GM18861 (cell line): ENCODE data around the gene BNC2.

Experiments used
- ATAC-seq: cut with Tn5 transposase; IDR thresholded peaks from one replicate; pipeline ENCODE4 v1.9.1; 2021; ENCODE audit not compliant: unreplicated experiment

Gene BNC2

GRCh38 chr9:16612627-16613026, 257.8 kb downstream of the BNC2 start:
- ATAC-seq, result no peak

GRCh38 chr9:16611983-16612382, 258.5 kb downstream of the BNC2 start:
- ATAC-seq, result no peak

DNA sequence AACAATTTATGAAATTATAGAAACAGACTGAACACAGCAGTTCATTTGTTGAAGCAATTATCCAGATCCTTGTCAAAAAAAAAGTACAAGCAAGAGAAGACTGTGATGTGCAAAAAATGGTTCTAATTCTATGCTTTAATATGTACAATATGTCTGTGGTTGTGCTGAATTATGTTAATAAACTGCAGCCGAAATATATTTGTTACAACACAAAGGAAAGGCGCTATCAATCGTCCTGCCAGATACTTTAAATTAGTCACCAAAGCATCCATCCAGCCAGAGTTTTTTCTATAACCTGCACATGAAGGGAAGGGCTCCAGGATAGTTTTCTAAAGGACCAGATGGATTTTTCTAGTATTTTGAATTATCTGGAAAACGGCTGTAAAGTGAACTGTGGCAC, 259.5 kb downstream of the BNC2 start:
- no peak for ATAC-seq

GRCh38 chr9:16610538-16610937, 259.9 kb downstream of the BNC2 start:
- no peak for ATAC-seq

GRCh38 chr9:16608906-16609305, 261.6 kb downstream of the BNC2 start:
- ATAC-seq, result no peak

DNA sequence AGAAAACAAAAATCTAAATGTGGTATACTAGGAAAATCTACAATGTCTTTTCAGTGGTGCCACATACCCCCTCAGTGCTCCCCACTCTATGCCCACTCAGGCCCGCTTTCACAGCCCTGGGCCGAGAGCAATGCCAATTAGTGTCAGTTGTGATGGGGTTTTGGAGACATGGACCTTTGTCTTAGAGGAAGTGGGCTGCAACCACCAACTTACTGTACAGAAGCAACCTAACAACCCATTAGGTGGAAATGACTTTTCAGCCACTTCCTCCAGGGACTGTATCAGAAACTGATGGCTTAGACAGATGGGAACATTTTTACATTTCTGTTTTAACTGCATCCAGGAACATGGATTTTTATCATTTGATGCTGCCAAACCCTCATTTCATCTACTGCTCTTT, 268.0 kb downstream of the BNC2 start:
- no peak for ATAC-seq

- no peak for ATAC-seq
These were observed 268.5 kb downstream of the BNC2 start for GRCh38 chr9:16601991-16602390.

- no peak for ATAC-seq
These were observed 272.2 kb downstream of the BNC2 start for GRCh38 chr9:16598316-16598715.

DNA sequence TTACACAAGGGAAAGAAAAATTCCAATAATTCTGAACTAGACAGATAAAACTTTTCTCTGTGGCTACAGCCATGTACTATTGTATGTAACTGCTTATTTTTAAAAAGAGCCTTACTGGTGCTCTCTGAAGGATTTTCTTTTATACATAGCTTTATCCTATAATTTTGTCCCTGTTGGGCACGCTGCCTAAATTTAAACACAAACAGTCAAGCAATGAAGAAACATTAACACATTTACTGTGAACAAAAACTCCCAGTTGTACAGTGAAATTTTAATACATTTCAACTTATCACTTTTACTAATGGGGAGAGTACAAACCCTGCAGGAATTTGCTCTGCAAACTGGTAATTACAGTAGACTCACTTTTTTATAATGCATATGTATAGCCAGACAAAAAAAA, 273.3 kb downstream of the BNC2 start:
- no peak for ATAC-seq

- ATAC-seq, result no peak
These were observed 275.2 kb downstream of the BNC2 start for GRCh38 chr9:16595227-16595626.

GRCh38 chr9:16594787-16595186, 275.7 kb downstream of the BNC2 start:
- no peak for ATAC-seq

DNA sequence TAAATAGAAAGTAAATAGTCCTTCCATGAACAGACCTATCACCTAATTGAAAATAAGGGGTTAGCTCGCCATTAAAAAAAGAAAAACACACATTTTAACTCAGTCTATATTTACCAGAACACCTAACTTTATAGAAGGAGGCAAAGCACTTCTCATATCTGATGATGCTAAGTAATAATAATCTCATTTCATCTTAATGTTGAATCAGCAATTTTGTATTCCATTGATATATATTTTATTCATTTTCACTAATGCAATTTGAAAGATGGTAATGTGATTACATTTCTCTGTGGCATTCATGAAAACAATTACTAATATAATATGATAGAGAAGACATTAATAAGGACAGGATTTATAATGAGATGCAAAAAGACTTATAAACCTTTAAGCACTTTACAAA, 276.7 kb downstream of the BNC2 start:
- no peak for ATAC-seq

GRCh38 chr9:16591092-16591491, 279.4 kb downstream of the BNC2 start:
- no peak for ATAC-seq

GRCh38 chr9:16585591-16585990, 284.9 kb downstream of the BNC2 start:
- no peak for ATAC-seq

- no peak for ATAC-seq
These were observed 290.5 kb downstream of the BNC2 start for GRCh38 chr9:16579872-16580432.

DNA sequence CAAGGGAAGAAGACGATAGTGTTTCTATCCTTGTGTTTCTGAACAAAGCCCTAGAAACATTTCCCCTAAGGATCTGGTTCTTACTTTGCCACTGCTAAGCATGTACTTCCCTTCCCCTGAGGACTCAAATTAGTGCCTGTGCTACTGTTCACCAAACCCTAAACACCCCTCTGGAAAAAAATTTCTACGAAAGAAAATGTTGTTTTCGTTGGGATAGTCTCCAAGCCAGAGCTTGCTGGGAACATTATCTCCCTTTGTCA, 294.6 kb downstream of the BNC2 start:
- no peak for ATAC-seq

DNA sequence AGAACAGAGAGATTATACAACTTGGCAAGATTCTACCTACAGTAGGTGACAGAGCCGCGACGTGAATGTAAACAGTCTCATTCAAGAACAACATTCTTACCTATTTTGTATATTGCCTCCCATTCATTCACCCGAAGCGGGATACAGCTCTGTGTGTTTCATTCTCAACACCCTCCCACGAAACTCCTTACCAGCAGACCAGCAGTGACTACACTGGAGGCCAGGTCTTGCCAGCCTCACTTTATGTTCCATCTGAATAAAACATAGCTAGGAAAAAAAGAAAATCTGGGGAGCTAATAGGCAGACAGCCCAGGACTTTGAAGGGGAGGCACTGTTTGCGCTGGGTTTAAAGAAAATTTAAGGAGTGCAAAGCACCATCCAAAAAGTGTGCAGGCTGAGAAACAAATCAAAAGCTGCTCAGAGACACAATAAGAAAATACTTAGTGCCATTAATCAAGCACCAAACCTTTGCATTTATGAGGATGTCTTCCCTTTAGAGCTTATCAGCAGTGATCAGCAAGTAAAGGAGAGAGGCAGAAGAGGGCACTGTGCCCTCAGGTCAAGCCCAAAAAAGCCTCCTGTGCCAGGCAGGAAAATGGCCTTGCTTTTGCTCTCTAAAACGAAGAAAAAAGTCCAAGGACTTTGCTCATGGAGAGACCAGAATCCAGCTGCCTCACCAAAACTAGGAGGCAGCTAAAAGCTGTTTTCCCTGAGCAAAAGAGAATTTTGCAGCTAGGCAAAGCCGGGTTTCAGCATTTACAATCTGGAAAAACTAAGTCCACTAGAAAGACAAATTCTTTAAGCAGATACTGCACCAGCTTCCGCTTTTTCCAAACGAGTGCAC, 295.1 kb downstream of the BNC2 start:
- no peak for ATAC-seq

- no peak for ATAC-seq
These were observed 298.3 kb downstream of the BNC2 start for GRCh38 chr9:16572005-16572734.

- no peak for ATAC-seq
These were observed 299.2 kb downstream of the BNC2 start for GRCh38 chr9:16571127-16571802.

- no peak for ATAC-seq
These were observed 307.0 kb downstream of the BNC2 start for GRCh38 chr9:16563446-16563845.

- no peak for ATAC-seq
These were observed 309.3 kb downstream of the BNC2 start for GRCh38 chr9:16561121-16561520.
